Erythroblast (primary cell): ENCODE data around the gene KDSR.
A peak's percentile ranks its signal among the peaks of the same experiment; 100 is the strongest.

ENCODE experiments used
- DNase-seq, 2 experiments: peaks; one replicate each; lab custom pipeline; 2025; lab: John Stamatoyannopoulos, UW
- GATA1 ChIP-seq: IDR thresholded peaks from 2 replicates; pipeline ENCODE4 v1.6.1; 2011; ENCODE audit warnings: low read depth, mild to moderate bottlenecking, control low read depth, low read length, moderate library complexity
- POLR2A ChIP-seq: IDR thresholded peaks from 2 replicates; pipeline ENCODE4 v1.6.1; 2011; ENCODE audit warnings: mild to moderate bottlenecking, low read length

The KDSR gene

DNA sequence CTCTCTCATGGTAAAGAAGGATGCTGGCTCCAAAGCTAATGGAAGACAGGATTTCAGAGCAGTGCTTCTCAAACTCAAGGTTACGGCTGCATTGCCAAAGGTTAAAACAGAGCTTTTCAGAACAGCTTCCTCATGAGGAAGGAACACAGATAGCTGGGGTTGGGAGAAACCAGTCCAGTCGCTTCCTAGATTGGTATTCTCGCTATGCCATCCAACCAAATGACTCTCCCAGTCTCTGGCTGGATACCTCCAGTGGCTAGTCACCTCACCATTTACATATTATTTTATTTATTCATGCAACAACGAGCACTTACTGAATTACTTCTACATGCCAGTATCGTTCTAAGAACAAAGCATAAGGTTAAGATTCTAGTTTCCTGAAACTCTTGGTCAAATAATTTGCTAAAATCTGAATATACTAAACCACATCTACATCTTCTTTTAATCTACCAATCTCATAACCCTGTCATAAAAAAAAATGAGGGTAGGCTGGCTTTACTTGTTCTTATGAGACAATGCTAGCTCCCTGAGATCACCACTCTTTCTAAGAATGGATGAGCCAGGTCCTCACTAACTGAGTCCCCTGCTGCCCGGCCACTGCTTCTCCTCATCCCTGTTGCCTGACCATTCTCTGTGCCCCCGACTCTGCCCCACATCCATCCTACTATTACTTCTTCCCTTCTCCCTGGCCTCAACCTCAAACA lies 20.4 kb downstream of the KDSR start:
- no peak for TF ChIP-seq POLR2A
- TF ChIP-seq GATA1 = no peak
- no peak for DNase-seq

DNA sequence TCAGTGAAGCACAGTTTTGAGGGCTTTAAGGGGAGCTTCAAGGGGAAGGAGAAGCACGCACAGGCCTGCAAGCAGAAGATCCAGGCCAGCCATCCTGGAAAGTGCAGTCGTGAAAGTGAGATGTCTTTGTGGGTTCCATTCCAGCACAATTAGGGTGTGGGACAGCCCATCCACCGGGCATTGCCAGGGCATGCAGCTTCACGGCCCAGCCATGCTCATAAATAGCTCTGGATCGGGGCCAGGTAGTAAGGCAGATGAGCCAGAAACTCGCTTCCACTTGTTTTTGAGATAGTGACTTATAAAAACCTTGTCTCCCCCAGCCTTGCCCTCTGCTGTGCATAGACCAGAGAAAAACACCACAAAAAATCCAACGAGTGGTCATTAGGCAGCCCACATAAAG lies 21.0 kb downstream of the KDSR start:
- DNase-seq = no peak
- no peak for TF ChIP-seq POLR2A
- no peak for TF ChIP-seq GATA1

DNA sequence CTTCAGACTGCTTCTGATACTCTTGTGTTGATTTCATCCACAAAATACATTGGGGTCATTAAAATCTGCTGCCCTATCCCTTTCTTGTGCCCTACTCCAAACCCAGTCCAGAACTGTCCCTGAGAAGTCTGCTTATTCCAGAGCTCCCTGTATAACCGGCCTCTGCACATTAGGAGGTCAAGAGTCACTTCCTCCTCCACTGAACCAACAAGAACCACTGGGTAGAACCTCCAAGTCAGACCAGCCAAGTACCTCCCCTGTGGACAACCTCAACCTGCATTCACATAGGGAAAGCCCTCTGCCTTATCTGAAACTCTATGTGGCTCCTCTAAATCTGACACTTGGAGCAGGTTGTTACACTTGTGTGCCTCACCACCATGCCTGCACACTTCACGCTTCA lies 22.1 kb downstream of the KDSR start:
- no peak for DNase-seq
- TF ChIP-seq POLR2A = no peak
- no peak for TF ChIP-seq GATA1

DNA sequence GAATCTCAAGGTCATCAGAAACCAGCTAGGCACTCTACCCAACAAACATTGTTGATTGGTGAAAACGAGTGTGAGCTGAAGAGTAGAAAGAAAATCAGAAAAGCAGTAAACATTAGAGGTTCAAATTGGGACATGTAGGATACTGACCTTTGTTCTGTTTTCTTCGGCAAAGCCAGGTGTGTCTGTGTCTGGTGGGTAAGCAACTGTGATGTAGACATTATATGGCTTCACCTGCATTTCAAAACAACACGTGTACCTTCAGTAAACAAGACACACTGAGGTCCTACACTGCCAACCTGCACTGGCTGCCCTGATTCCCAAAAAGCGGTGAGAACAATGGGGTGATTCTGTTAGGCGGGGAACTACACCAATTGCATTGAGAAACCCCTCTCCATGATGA lies 22.7 kb downstream of the KDSR start:
- no peak for DNase-seq
- TF ChIP-seq GATA1 = no peak
- no peak for TF ChIP-seq POLR2A

DNA sequence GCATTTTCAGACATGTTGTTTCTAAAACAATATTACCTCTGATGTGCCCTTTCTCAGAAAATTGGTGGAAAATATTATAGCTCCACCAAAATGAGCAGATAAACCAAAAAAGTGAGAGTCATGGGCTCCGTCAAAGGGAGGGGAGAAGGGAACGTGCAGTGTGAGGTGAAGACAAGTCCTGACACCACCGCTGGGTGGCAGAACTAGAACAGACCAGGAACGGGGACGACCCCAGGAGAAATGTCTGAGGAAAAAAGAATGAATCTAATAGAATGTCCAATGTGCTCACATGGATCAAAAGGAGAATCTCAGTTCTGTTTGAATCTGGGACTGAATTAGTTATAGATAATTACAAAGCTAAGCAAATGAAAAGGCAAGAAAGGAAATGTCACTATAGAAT lies 24.8 kb downstream of the KDSR start:
- TF ChIP-seq POLR2A = no peak
- no peak for TF ChIP-seq GATA1
- DNase-seq = peak; percentile 52 to 71

DNA sequence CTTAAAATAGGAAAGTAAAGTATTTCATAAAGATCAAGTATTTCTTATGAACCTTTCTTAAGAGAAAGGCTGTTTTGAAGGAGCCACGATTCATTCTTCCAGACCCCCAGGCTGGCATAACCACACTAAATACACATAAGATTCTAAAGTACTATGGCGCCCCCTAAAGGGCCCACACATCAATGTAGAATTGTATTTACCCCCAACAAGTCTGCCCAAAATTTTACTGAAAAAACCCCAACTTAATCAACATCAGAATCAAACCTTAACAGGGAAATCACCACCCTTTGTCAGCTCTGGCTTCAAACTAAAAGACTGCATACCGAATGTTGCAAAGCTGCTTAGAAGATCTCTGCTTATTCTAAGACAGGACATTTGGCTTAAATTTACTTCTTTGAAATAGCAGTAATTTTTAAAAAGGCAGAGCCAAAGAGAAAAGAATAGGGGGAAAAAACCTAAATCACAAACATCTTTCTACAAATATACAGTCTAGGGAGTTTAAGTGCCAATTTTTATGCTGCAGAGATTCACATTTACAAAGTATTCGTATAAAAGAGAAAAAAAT lies 27.0 kb downstream of the KDSR start:
- DNase-seq = peak; percentile 70 to 75
- no peak for TF ChIP-seq POLR2A
- TF ChIP-seq GATA1 = no peak

DNA sequence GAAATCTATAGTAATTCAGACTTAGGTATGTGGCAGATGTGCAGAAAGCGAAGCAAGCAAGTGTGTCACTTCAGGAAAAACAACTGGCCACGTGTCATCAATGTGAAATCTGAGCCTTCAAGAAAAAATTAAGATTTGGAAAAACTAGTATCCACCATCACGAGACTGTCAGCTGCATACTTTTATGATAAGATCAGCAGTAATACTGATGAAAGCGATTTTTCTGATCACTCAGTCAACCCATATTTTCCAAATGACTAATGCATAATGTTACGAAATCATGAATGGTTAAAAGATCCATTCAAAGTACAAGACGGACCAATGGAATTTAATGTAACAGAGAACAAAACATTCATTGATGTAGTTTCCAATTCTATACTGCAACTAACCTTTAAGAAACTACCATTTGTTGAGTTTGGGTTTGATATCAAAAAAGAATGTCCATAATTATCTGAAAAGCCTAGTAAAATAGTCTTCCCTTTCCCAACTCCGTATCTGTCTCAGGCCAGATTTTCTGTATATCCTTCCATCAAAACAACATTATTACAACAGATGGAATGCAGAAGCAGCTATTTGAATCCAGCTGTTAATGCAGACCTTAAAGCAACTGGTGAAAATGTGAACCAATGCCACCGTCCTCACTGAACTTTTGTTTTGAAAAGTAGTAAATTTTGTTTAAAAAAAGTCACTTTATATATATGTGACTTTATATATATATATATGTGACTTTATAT lies 30.5 kb downstream of the KDSR start:
- no peak for TF ChIP-seq POLR2A
- TF ChIP-seq GATA1 = no peak
- no peak for DNase-seq

DNA sequence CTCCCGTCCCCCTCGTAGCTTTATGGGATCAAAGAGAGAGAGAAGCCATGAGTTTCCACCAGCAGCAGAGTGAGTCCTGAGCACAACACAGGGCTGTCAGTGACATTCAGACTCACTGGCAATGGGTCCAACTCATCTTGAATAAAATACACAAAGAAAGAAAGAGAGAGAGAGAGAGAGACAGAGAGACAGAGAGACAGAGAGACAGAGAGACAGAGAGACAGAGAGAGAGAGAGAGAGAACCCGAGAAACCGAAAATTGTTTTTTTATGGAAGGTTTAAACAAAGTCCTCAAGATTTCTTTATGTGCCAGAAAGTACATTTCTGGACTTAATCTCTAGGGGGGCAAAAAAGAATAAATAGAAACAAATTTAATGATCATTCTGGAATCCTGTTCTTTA lies 35.9 kb downstream of the KDSR start:
- TF ChIP-seq POLR2A = no peak
- no peak for TF ChIP-seq GATA1
- no peak for DNase-seq

DNA sequence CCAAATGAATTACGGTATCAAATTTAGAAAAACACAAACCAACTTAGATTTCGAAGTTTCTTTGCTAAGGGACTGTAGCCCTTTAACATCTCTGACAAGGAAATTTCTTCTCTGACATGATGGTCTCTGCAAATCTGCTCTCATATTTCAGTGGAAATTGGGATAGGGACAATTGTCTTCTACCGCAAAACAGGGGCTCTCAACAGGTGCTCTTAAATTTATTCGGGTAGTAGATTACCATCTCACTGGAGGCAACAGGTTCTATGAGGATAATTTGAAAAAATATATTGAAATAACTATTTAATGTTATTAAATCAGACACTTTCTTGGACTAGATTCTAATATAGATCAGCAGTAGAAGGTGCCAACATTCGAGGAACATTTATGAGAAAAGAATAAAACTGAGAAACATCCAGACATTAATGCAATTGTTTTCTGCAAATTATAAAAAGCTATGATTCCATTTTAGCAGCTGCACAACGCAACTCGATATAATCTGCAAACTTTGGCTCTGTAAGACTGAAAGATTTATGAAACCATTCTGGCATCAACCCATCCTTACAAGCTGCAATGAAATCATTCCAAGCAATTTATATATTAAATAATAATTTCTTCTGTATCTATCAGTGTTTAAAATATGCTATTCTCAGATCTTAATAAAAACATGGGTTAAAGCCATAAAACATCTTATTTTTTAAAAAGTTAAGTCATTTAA lies 37.4 kb downstream of the KDSR start:
- no peak for DNase-seq
- no peak for TF ChIP-seq POLR2A

DNA sequence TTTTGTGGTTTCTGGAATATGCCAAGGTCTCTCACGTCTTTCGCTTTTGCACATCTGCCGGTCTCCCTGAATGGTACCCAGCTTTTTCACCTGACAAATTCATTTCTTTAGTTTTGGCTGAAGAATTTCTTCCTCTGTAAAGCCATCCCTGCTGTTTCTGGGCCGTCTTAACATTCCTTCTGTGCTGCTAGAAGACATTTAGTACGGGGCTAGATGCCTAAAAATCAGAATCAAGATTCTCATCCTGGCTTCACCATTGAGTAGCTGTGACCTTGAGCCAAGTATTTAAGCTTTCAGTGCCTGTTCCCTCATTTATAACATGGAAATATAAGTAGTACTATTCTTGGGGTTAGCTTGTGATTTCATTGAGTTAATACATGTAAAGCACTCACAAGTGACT lies 41.0 kb downstream of the KDSR start:
- TF ChIP-seq GATA1 (no peak), POLR2A (no peak)
- DNase-seq = no peak

DNA sequence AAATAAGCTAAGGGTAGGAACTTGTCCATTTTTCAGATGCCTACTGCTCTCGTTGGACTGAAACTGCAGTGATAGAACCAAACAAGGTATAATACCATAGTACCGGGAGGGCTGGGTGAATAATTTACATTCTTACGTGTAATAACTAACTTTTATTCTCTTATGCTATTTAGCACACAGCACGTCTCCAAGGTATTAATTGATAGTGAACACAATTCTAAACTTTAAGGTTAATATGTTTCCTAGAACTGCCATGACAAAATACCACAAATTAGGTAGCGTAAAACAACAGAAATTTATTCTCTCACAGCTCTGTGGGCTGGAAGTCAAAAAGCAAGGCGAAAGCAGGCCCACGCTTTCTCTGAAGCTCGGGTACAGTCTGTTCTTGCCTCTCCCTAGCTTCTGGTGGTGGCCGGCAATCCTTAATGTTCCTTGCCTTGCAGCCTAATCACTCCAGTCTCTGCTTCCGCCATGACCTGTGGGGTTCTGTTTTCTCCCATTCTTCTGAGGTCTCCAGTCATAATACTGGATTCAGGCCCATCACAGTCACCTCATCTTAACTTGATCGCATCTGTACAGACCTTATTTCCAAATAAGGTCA lies 41.8 kb downstream of the KDSR start:
- TF ChIP-seq GATA1 = no peak
- no peak for TF ChIP-seq POLR2A

DNA sequence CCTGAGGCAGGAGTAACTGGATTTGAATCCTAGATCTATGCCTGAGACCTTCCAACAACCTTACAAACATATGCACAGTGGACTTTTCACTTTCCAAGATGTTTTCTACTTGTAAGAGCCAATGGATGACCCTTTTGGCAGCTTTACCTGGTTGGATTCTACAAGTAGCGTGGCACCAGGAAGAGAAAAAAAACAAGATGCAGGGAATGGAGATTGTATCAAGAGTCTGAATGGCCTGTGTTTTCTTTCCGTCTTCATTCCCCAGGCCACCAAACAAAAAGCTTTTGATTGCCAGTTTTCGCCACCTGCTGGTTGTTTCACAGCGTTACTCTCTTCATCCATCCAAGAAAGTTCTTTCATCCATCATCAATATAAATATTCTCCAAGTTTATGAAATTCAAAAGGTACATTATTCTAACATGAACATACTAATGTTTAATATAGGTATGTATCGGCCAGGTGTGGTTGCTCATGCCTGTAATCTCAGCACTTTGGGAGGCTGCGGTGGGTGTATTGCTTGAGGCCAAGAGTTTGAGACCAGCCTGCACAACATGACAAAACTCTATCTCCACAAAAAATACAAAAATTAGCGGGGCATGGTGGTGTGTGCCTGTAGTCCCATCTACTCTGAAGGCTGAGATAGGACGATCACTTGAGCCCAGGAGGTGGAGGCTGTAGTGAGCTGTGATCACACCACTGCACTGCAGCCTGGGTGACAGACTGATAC lies 43.9 kb downstream of the KDSR start:
- TF ChIP-seq POLR2A = no peak
- no peak for TF ChIP-seq GATA1
- peak; percentile 80 to 81 for DNase-seq

More for the DNA sequence above, 41.8 kb downstream of the KDSR start:
- no peak for DNase-seq

DNA sequence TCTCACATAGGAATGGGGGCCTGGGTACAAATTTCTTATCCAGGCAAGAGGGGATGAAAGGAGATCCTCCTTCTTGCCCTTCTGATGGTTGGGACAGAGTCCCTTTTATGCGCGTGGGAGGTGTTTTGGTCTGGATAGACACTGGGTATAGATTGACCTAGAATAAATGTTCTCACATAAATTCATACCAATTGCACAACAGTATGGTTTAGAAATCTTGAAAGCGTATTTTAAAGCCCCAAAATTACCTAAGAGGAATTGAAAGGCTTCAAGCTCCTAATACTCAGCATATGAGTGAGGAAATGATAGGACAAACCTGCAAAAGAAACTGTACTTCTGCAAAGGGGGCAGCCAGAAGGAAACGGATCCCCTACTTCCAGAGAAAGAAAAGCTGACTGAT lies 44.8 kb downstream of the KDSR start:
- TF ChIP-seq GATA1 (no peak), POLR2A (no peak)
- DNase-seq = no peak

DNA sequence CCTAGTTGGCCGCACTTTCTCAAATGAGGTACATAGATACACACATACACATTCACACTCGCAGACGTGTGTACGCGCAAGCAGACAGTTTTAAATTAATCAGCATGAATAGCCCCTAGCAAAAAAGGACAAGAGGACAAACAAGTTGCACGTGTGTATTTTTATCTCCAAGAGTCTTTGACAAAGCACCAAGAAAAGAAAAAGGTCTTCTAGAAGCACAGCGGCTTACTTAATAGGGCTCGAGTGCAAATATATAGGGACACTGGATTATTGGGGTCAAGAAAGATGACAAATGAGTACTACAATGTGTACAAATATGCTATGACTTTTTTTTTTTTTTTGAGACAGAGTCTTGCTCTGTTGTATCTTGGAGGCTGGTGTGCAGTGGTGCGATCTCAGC lies 45.7 kb downstream of the KDSR start:
- TF ChIP-seq GATA1 (no peak), POLR2A (no peak)
- no peak for DNase-seq

DNA sequence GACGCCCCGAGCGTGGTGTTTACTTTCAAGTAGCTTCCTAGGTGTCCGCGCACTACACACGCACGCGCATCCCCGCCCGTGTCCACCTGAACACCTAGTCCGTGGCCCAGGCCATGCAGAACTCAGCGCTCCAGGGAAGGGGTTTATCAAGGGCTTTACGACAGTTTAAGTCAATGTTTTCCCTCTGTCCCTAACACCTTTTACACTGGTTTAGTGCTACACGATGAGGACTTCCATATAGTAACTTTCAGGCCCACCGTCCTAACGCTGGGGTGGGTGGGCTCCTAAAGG lies 46.1 kb downstream of the KDSR start:
- no peak for DNase-seq
- TF ChIP-seq GATA1 (no peak), POLR2A (no peak)
